CD4-positive, alpha-beta memory T cell (primary cell): Measurements from ENCODE around the gene NT5C3B. TPM values are rescaled to one million over a fixed set of nuclear protein-coding genes. Genes with fewer than 3 reads are reported as not detected.

Experiments used
- CTCF ChIA-PET: fragments of 350-600 bp; sonication (Branson Sonifier 250); formaldehyde crosslinking; loops from one replicate; lab custom pipeline; 2021; ENCODE audit warnings: inconsistent platforms; ENCODE audit not compliant: partially characterized antibody; lab: Charles Lee
- POLR2A ChIA-PET: fragments of 350-600 bp; sonication (Branson Sonifier 250); formaldehyde crosslinking; loops from one replicate; lab custom pipeline; 2021; ENCODE audit not compliant: partially characterized antibody; lab: Charles Lee
- DNase-seq, 5 donors: peaks; one replicate each; pipeline versions ENCODE4 v3.0.0 to v3.0.0-alpha.2; 2020 to 2022; ENCODE audit warnings: mixed read lengths in 1 of 5
- H3K27ac ChIP-seq: one replicate; pipeline ENCODE4 v1.7.0; 2013; ENCODE audit warnings: low read depth, low read length
- H3K27me3 ChIP-seq: 2 replicates; pipeline ENCODE4 v1.7.0; 2013; ENCODE audit warnings: mild to moderate bottlenecking, low read length, moderate library complexity; ENCODE audit not compliant: insufficient read depth
- H3K36me3 ChIP-seq: 2 replicates; pipeline ENCODE4 v1.7.0; 2013; ENCODE audit warnings: mild to moderate bottlenecking, low read length, moderate library complexity; ENCODE audit not compliant: insufficient read depth
- H3K4me1 ChIP-seq: 2 replicates; pipeline ENCODE4 v1.7.0; 2013; ENCODE audit warnings: mild to moderate bottlenecking, low read length, moderate library complexity; ENCODE audit not compliant: insufficient read depth
- H3K4me3 ChIP-seq, 2 donors: one replicate each; pipeline ENCODE4 v1.7.0; 2013; ENCODE audit warnings: low read length in 2 of 2, mild to moderate bottlenecking in 1 of 2
- H3K9me3 ChIP-seq, 2 donors: one replicate each; pipeline ENCODE4 v1.7.0; 2013; ENCODE audit warnings: low read length in 2 of 2, control low read depth in 1 of 2; ENCODE audit not compliant: control insufficient read depth in 1 of 2
- H3K27ac Mint-ChIP-seq, 7 donors: one replicate each; pipeline ENCODE4 v1.8.0; 2020 to 2021; ENCODE audit warnings: mixed read lengths in 7 of 7, mild to moderate bottlenecking in 6 of 7, inconsistent platforms in 3 of 7, moderate library complexity in 3 of 7
- H3K27me3 Mint-ChIP-seq, 2 donors: one replicate each; pipeline ENCODE4 v1.8.0; 2020 to 2021; ENCODE audit warnings: mixed read lengths in 2 of 2
- H3K36me3 Mint-ChIP-seq, 2 donors: one replicate each; pipeline ENCODE4 v1.8.0; 2020 to 2021; ENCODE audit warnings: mixed read lengths in 2 of 2, inconsistent platforms in 1 of 2, mild to moderate bottlenecking in 1 of 2
- H3K4me1 Mint-ChIP-seq, 4 donors: one replicate each; pipeline ENCODE4 v1.8.0; 2020 to 2021; ENCODE audit warnings: mixed read lengths in 4 of 4, mild to moderate bottlenecking in 1 of 4
- H3K4me3 Mint-ChIP-seq, 8 donors: one replicate each; pipeline ENCODE4 v1.8.0; 2020 to 2021; ENCODE audit warnings: mixed read lengths in 8 of 8, mild to moderate bottlenecking in 7 of 8, moderate library complexity in 6 of 8, inconsistent platforms in 3 of 8
- H3K9me3 Mint-ChIP-seq, 8 donors: one replicate each; pipeline ENCODE4 v1.8.0; 2020 to 2021; ENCODE audit warnings: mixed read lengths in 8 of 8, mild to moderate bottlenecking in 5 of 8, inconsistent platforms in 3 of 8, moderate library complexity in 1 of 8
- intact Hi-C: fragments of 100-400 bp; cut with micrococcal nuclease; formaldehyde crosslinking; loops from one replicate; pipeline ENCODE4 v1.15.1; 2023
- polyA plus RNA-seq, 2 donors: library from polyadenylated mRNA; unstranded; fragments of 300-500 nt; fragmentation: Illumina TruSeq; gene quantifications; one replicate each; pipeline ENCODE4 v1.2.3, GENCODE V29; 2021
- total RNA-seq, 2 experiments: library from RNA; stranded (reverse); gene quantifications; one replicate each; pipeline ENCODE4 v1.2.3, GENCODE V29; 2021

NT5C3B gene
- total and polyA plus RNA-seq, 4 experiments from 2014 or later: 20.9 to 42.1 (median 31.9) TPM

DNA sequence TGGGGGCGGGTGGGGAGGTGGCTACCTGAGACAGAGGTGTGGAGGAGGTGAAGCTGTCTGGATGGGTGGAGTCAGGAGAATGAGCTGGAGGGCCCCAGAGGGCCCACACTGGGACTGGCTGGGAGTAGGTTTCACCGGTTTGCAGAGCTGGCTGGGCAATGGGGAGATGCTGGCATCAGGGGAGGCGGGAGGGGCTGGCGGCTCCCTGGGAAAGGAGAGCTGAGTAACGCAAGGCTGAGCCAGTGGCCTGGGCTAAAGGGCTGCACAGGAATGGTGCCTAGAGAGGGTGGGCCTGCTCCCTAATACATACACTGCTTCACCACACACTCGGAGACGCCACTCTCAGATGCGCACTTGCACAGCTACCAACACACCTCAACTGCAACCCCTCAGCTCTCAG lies 36.7 kb downstream of the NT5C3B start:
- Histone ChIP-seq H3K9me3 (no peaks in the 10 kb centered on the region), H3K27me3 (no peaks in the 10 kb centered on the region), H3K36me3 (no peaks in the 10 kb centered on the region), H3K27ac (no peak overlapping the region), H3K4me3 (no peak overlapping the region), H3K4me1 (no peaks in the 10 kb centered on the region)
- POLR2A ChIA-PET: no interaction called here
- Mint-ChIP-seq H3K4me3 (no peak overlapping the region), H3K9me3 (no peaks in the 10 kb centered on the region), H3K36me3 (no peaks in the 10 kb centered on the region), H3K4me1 (peaks cover 1 to 11% (median 4%) of the 10 kb centered on the region in 4 donors), H3K27me3 (peaks cover 0 to 3% of the 10 kb centered on the region in 2 donors), H3K27ac (peak overlapping the region in 1 of 7 donors; percentile 60)
- no peak for DNase-seq
- CTCF ChIA-PET: interaction anchor here (1.0 to 4.9 kb wide), 5 partner anchors 10 to 63 kb away, joined by 5 to 47 read pairs (median 30); partner anchors contain the start of genes FKBP10, HAP1, JUP and P3H4
- intact Hi-C loops: no loop called here

DNA sequence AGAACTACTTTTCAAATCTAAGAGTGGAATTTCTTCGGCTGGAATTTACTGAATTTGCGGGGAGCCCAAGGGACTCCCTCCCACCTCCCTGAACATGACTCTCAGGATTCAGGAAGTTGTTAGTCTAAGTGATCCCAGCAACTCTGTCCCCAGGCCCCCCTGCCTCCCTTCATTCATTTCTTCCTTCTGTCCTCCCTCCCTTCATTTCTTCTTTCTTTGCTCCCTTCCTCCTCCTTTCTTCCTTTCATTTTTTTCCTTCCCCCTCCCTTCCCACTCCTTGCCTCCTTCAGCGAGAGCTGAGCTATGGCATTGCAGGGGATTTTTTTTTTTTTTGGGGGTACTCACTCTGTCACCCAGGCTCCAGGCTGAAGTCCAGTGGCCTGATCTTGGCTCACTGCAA lies 38.7 kb downstream of the NT5C3B start:
- Mint-ChIP-seq H3K4me1 (peaks cover 1 to 6% (median 4%) of the 10 kb centered on the region in 4 donors), H3K4me3 (no peak overlapping the region), H3K36me3 (no peaks in the 10 kb centered on the region), H3K27ac (no peak overlapping the region), H3K27me3 (peaks cover 0 to 3% of the 10 kb centered on the region in 2 donors), H3K9me3 (no peaks in the 10 kb centered on the region)
- ChIA-PET POLR2A (no interaction called here), CTCF (no interaction called here)
- H3K4me1 ChIP-seq: no peaks in the 10 kb centered on the region
- H3K27me3 ChIP-seq: no peaks in the 10 kb centered on the region
- no peaks in the 10 kb centered on the region for H3K9me3 ChIP-seq
- DNase-seq: no peak
- H3K27ac ChIP-seq: no peak overlapping the region
- no peak overlapping the region for H3K4me3 ChIP-seq
- no peaks in the 10 kb centered on the region for H3K36me3 ChIP-seq
- intact Hi-C loops: no loop called here

DNA sequence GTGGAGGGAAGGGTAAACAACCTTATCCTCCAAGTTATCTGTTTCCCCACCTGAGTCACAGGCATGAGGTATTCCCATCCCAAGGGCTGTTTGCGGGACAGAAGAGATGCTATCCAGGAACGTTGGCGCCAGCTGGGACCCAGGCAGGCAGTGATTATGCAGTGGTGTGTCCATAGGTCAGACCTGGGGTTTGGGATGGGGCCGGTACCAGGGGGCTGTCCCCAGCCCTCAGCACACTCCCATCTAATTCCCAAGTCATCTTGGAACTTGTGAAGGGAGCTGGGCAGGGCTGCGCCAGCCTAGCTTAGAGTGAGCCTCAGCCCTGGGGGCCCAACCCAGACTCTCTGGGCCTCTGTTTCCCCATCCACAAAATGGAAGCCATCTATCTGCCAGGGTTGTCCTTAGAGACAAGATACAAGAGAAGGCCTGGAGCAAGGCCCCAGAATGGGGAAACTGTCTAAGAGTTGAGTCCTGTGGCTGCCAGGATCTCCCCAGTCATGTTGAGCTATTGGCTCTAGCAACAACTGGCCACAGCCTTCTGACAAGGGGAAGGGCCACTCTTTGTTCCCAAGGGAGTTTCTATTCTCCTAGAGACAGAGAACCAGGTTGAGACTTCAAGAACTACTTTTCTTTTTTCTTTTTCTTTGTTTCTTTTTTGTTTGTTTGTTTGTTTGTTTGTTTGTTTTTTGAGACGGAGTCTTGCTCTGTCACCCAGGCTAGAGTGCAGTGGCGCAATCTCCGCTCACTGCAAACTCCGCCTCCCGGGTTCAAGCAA lies 39.7 kb downstream of the NT5C3B start:
- Mint-ChIP-seq H3K9me3 (no peaks in the 10 kb centered on the region), H3K27me3 (peaks cover 0 to 3% of the 10 kb centered on the region in 2 donors), H3K27ac (no peak overlapping the region), H3K4me1 (peaks cover 0 to under 1% (median under 1%) of the 10 kb centered on the region in 4 donors), H3K36me3 (no peaks in the 10 kb centered on the region), H3K4me3 (no peak overlapping the region)
- Histone ChIP-seq H3K36me3 (no peaks in the 10 kb centered on the region), H3K27ac (no peak overlapping the region), H3K4me3 (no peak overlapping the region), H3K27me3 (no peaks in the 10 kb centered on the region), H3K4me1 (no peaks in the 10 kb centered on the region), H3K9me3 (no peaks in the 10 kb centered on the region)
- intact Hi-C loops: no loop called here
- DNase-seq: no peak
- CTCF ChIA-PET: interaction anchor here (1.9 kb wide), 1 partner anchor 11 kb away, joined by 6 read pairs; no protein-coding TSS in a partner anchor
- POLR2A ChIA-PET: no interaction called here

DNA sequence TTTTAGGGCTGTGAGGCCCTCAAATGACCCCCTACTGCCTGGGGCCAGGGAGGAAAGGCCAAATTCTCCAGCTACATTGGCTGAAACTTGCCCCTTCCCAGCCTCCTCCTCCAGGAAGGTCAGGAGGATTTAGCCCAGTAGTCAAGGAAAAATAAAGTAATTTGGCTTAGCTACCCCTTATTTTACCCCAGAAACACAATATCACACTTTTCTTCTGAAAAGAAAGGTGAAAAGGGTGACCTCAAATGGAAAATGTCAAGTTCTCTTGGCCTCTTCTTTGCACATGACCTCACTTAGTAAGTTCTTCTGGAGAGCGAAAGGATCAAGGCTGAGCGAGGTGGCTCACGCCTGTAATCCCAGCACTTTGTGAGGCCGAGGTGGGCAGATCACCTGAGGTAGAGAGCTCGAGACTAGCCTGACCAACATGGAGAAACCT lies 41.5 kb downstream of the NT5C3B start:
- no peak overlapping the region for H3K27ac Mint-ChIP-seq
- H3K27ac ChIP-seq: no peak overlapping the region
- H3K4me1 Mint-ChIP-seq: peaks cover 3 to 8% (median 4%) of the 10 kb centered on the region in 4 donors
- no peak overlapping the region for H3K4me3 Mint-ChIP-seq
- H3K9me3 Mint-ChIP-seq: no peaks in the 10 kb centered on the region
- POLR2A ChIA-PET: no interaction called here
- CTCF ChIA-PET: no interaction called here
- H3K36me3 Mint-ChIP-seq: no peaks in the 10 kb centered on the region
- H3K27me3 Mint-ChIP-seq: peaks cover 3% of the 10 kb centered on the region in 2 donors
- no peaks in the 10 kb centered on the region for H3K9me3 ChIP-seq
- H3K36me3 ChIP-seq: no peaks in the 10 kb centered on the region
- intact Hi-C loops: no loop called here
- H3K4me1 ChIP-seq: no peaks in the 10 kb centered on the region
- H3K4me3 ChIP-seq: no peak overlapping the region
- H3K27me3 ChIP-seq: no peaks in the 10 kb centered on the region
- no peak for DNase-seq

DNA sequence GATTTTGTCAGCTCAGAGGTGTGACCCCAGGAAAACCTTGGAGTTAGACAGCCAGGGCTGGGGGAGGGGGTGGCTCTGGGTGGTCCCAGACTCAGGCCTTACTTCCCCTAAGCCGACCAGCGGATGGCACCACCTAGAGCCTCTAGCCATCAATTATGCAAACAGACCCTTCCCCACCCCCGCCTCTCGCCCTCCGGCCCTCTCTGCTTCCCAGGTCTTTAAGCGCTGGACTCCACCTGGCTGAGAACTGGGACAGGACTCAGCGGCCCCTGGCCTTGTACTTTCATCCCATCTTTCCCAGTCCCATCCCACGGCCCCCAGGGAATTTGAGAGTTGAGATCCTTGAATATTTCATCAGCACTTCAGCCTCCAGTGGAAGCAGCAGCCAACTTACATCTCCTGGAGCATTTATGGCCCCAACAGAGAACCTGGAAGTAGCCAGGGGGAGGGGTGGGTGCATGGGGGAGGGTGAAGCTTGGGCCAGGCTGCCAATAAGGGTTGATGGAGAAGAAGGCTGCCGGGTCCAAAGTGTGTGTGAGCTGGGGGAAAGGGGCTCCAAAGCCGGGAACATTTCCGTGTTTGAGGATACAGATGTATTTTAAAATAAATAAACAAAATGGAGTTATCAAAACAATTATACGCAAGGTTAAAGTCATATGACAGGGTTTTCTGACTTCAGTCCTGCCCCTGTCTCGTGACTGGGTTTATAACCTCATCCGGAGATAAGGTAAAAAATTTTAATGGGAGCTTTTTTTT lies 42.1 kb downstream of the NT5C3B start:
- Mint-ChIP-seq H3K27ac (no peak overlapping the region), H3K36me3 (no peaks in the 10 kb centered on the region), H3K27me3 (peaks cover 0 to 3% of the 10 kb centered on the region in 2 donors), H3K4me1 (peaks cover 3 to 8% (median 5%) of the 10 kb centered on the region in 4 donors), H3K4me3 (no peak overlapping the region), H3K9me3 (no peaks in the 10 kb centered on the region)
- H3K9me3 ChIP-seq: no peaks in the 10 kb centered on the region
- intact Hi-C loops: no loop called here
- no peaks in the 10 kb centered on the region for H3K36me3 ChIP-seq
- ChIA-PET POLR2A (no interaction called here), CTCF (no interaction called here)
- H3K4me3 ChIP-seq: no peak overlapping the region
- H3K27me3 ChIP-seq: no peaks in the 10 kb centered on the region
- H3K27ac ChIP-seq: no peak overlapping the region
- no peaks in the 10 kb centered on the region for H3K4me1 ChIP-seq
- no peak for DNase-seq

DNA sequence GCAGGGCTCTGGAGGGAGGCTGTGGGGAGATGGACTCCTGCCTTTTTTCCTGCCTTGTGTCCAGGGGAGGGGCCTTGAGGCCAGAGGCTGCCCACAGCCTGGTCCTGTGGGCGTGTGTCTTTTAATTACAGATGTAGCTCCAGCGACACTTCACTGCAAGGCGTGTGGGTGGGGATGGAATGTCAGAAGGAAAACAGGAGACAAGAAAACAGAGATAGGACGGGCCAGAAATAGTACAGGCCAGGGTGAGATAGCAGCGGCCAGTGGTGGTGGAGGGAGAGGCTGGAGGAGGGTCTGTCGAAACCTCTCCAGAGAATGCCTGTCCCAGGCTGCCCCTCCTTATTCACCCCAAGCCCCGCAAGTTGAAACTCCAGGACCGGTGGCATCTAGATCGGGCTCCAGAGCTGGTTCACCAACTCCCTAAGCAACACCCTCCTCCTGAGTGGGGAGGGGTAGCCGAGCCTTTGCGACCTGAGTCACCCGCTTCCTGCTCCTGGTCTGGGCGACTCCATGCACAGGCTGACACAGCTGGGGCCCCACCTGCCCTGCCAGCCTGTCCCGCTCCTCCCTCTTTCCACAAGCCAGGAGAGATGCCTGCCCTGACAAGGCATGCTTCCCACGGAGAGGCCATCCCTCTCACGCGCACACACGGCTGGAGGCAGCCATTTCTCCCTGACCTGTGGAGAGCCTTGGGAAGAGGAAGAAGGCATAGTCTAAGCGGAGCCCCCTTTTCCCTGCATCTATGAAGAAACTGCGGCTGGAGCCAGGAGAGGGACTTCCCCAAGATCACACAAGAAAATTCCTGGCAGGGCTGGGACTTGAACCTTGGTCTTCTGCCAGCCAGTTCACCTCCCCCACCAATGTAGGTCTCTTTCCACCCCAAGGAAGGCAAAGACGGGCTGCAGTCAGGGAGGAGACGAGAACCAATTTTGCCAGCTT lies 42.9 kb downstream of the NT5C3B start:
- H3K9me3 ChIP-seq: no peaks in the 10 kb centered on the region
- DNase-seq: no peak
- H3K27me3 ChIP-seq: no peaks in the 10 kb centered on the region
- ChIA-PET CTCF (no interaction called here), POLR2A (no interaction called here)
- no peak overlapping the region for H3K27ac ChIP-seq
- no peak overlapping the region for H3K27ac Mint-ChIP-seq
- no peaks in the 10 kb centered on the region for H3K9me3 Mint-ChIP-seq
- peaks cover 0 to 3% of the 10 kb centered on the region in 2 donors for H3K27me3 Mint-ChIP-seq
- no peak overlapping the region for H3K4me3 Mint-ChIP-seq
- no peak overlapping the region for H3K4me3 ChIP-seq
- no peaks in the 10 kb centered on the region for H3K36me3 ChIP-seq
- no peaks in the 10 kb centered on the region for H3K36me3 Mint-ChIP-seq
- intact Hi-C loops: no loop called here
- peaks cover 3 to 16% (median 7%) of the 10 kb centered on the region in 4 donors for H3K4me1 Mint-ChIP-seq
- H3K4me1 ChIP-seq: no peaks in the 10 kb centered on the region
